HAP-1 (cell line): ENCODE data around the gene ZNF229.
"Not testable (repeated sequence)": the region's sequence is repeated elsewhere in the genome, so short reads cannot be mapped to it uniquely, and the experiment has no call there.

Experiments
- DNase-seq, 2 experiments: peaks; one replicate each; pipeline ENCODE4 v3.0.0-alpha.2; 2016 to 2020; ENCODE audit warnings: low spot score in 2 of 2
- H3K27me3 ChIP-seq: fragments of 250-450 bp; sonication (Bioruptor Pico); 2 replicates; pipeline ENCODE4 v1.5.1; 2020; ENCODE audit warnings: low read depth, mild to moderate bottlenecking, moderate library complexity
- H3K36me3 ChIP-seq: fragments of 250-450 bp; sonication (Bioruptor Pico); replicated peaks from 2 replicates; pipeline ENCODE4 v1.5.1; 2020; ENCODE audit warnings: mild to moderate bottlenecking
- H3K4me1 ChIP-seq: fragments of 250-450 bp; sonication (Bioruptor Pico); 2 replicates; pipeline ENCODE4 v1.5.1; 2020; ENCODE audit warnings: mild to moderate bottlenecking
- H3K4me3 ChIP-seq: fragments of 250-450 bp; sonication (Bioruptor Pico); 2 replicates; pipeline ENCODE4 v1.5.1; 2020; ENCODE audit warnings: mild to moderate bottlenecking, moderate library complexity
- H3K9me3 ChIP-seq: fragments of 250-450 bp; sonication (Bioruptor Pico); 2 replicates; pipeline ENCODE4 v1.5.1; 2020; ENCODE audit warnings: mild to moderate bottlenecking, moderate library complexity
- in situ Hi-C: fragments of 300-500 bp; cut with MboI; formaldehyde crosslinking; loops from 3 replicates; pipeline ENCODE4 v1.14.3; 2020; ENCODE audit warnings: low sequenced_read_pairs, inconsistent platforms, mixed read lengths

ZNF229 gene

DNA sequence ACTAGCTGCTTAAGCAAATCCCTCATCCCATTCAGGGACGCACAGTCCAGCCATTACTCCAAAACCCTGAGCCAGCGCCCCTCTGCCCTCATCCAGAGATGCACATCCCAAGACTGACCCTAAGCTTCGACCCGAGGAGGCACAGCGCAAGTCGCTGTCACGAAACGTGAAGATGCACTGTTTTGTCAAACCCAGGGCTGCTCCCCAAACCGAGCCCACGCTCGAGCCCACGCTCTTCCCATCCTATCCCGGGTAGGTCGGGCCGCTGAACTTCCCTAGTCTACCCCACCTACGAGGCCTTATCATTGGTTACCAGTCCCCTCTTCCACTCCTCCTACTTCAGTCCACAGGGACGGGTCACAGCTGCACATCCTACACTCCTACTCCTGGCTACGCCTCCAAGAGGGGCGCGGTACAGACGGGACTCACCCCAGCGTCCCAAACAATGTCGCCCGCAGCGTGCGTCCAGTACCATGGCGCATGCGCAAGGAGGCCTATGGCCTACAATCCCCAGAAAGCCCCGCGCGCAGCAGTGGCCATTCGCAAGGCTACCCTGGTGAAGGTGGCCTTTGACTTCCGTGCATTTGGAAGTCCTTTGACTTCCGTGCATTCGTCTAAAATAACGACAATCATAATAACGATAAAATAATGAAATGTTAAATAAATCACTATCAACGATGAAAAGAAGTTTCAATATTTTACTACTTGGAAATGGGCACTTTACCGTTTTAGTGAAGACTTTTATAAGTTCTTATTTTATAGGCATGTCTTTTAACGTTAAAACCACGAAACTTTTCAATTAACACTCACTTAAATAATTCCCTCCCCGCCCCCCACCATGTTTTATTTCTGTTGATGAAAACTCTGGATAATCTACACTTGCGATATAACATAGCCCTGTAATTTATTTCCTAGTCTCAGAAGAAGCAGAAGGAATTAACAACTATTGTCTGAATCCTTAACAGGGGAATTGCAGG lies 46.8 kb downstream of the ZNF229 start, which contains the start of gene ZNF285:
Gene ZNF285 (minus strand): TSS at position 470 of the 977 bp plus-strand sequence. CDS start 4,395 bp downstream, outside the sequence.
- no peaks in the 10 kb centered on the region for H3K4me1 ChIP-seq
- H3K4me3 ChIP-seq, result no peak within 1 kb of the TSS
- H3K27me3 ChIP-seq, result no peaks in the 10 kb centered on the region
- H3K36me3 ChIP-seq, result no peaks in the 10 kb centered on the region
- no peak for DNase-seq
- no peaks in the 10 kb centered on the region for H3K9me3 ChIP-seq
- in situ Hi-C loops, result no loop called here

DNA sequence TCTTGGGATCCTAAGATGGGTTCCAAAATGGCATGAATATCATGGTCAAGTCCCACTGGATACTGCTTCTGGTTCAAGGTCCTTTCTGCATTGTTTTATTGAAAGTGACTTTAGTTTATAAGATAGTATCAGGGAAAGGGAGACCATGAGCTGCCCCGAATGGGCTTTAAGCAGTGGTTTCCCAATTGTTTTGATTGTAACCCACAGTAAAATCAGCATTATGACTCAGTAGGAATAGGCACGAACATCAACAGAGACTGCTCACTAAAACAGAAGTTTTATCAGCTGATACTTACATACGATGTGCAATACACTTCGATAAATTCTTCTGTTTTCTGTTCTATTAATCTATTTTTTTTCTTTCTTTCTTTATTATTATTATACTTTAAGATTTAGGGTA lies 59.0 kb downstream of the ZNF229 start:
- H3K4me1 ChIP-seq, DNase-seq, H3K36me3 ChIP-seq, H3K4me3 ChIP-seq, in situ Hi-C loops, H3K9me3 ChIP-seq, H3K27me3 ChIP-seq: not testable (repeated sequence)
